ENCODE data around the gene KLRC3.
"Not testable (repeated sequence)": the region's sequence is repeated elsewhere in the genome, so short reads cannot be mapped to it uniquely, and the experiment has no call there.

The KLRC3 gene

DNA sequence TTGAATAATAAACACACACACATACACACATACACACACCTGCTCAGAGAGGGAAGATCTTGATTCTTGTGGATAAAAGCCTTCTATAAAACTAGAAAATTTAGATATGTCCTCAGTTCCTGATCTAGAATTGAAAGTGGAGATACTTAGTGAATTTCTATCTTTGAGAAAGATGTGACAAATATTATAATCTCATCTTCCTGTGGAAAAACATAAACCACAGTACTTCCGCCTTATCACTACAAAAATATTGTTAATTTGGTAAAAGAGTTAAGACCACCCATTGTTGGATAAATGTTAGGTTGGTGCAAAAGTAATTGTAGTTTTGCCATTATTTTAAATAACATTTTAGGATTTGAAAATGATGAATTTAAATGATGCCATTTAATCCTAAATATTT lies 30.5 kb downstream of the KLRC3 start, which contains the start of gene KLRK1:
TSS of gene KLRK1 (minus strand) at position 138 of the 400 bp plus-strand sequence. CDS start 1,231 bp downstream, outside the sequence.
- Mint-ChIP-seq H3K27me3 (ENCODE audit: low read depth) (no peaks in the 10 kb centered on the region), H3K4me1 (peaks cover 6% of the 10 kb centered on the region), H3K36me3 (ENCODE audit: low read depth) (no peaks in the 10 kb centered on the region), H3K27ac (no peak within 1 kb of the TSS), H3K9me3 (no peaks in the 10 kb centered on the region), H3K4me3 (no peak within 1 kb of the TSS)
- TF ChIP-seq, protein P1, sequence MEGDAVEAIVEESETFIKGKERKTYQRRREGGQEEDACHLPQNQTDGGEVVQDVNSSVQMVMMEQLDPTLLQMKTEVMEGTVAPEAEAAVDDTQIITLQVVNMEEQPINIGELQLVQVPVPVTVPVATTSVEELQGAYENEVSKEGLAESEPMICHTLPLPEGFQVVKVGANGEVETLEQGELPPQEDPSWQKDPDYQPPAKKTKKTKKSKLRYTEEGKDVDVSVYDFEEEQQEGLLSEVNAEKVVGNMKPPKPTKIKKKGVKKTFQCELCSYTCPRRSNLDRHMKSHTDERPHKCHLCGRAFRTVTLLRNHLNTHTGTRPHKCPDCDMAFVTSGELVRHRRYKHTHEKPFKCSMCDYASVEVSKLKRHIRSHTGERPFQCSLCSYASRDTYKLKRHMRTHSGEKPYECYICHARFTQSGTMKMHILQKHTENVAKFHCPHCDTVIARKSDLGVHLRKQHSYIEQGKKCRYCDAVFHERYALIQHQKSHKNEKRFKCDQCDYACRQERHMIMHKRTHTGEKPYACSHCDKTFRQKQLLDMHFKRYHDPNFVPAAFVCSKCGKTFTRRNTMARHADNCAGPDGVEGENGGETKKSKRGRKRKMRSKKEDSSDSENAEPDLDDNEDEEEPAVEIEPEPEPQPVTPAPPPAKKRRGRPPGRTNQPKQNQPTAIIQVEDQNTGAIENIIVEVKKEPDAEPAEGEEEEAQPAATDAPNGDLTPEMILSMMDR (IDR thresholded peaks at IDR 0.05; ENCODE audit: unreplicated experiment in 3 of 3): no peak

GRCh38 chr12:10388624-10389413 lies 31.6 kb downstream of the KLRC3 start:
- H3K27me3 Mint-ChIP-seq (ENCODE audit: low read depth): no peaks in the 10 kb centered on the region
- H3K4me1 Mint-ChIP-seq: peaks cover 6% of the 10 kb centered on the region
- H3K9me3 Mint-ChIP-seq: peaks cover 5% of the 10 kb centered on the region
- TF ChIP-seq, protein P1 (IDR thresholded peaks at IDR 0.05; ENCODE audit: unreplicated experiment in 3 of 3): no peak
- no peak overlapping the region for H3K27ac Mint-ChIP-seq
- H3K4me3 Mint-ChIP-seq: no peak overlapping the region
- no peaks in the 10 kb centered on the region for H3K36me3 Mint-ChIP-seq (ENCODE audit: low read depth)

GRCh38 chr12:10387498-10387897 lies 32.9 kb downstream of the KLRC3 start:
- not testable (repeated sequence) for H3K27ac Mint-ChIP-seq; H3K27me3 Mint-ChIP-seq (ENCODE audit: low read depth); H3K36me3 Mint-ChIP-seq (ENCODE audit: low read depth); H3K4me3 Mint-ChIP-seq; H3K4me1 Mint-ChIP-seq
- H3K9me3 Mint-ChIP-seq: peaks cover 14% of the 10 kb centered on the region

DNA sequence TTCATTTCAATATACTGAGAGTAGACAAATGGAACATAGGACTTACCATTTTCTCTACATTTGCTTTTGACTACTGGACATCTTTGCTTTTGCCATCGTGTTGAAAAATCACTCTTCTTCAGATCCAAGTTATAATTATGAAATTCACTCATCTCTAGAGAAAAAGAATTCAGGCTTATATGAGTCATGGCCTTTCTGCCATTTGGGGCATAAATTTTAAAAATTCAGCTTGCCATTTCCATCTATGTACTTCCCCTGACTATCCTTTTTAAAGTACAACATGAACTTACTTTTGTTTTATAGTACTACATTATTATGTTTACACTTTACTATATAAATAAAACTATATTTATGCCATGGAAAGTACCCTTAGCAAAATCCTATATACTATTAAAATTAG lies 33.5 kb downstream of the KLRC3 start:
- Mint-ChIP-seq H3K4me1 (no peaks in the 10 kb centered on the region), H3K27ac (no peak overlapping the region), H3K9me3 (peaks cover 14% of the 10 kb centered on the region), H3K36me3 (ENCODE audit: low read depth) (no peaks in the 10 kb centered on the region), H3K4me3 (no peak overlapping the region), H3K27me3 (ENCODE audit: low read depth) (no peaks in the 10 kb centered on the region)
- TF ChIP-seq, protein P1 (IDR thresholded peaks at IDR 0.05; ENCODE audit: unreplicated experiment in 3 of 3): no peak

DNA sequence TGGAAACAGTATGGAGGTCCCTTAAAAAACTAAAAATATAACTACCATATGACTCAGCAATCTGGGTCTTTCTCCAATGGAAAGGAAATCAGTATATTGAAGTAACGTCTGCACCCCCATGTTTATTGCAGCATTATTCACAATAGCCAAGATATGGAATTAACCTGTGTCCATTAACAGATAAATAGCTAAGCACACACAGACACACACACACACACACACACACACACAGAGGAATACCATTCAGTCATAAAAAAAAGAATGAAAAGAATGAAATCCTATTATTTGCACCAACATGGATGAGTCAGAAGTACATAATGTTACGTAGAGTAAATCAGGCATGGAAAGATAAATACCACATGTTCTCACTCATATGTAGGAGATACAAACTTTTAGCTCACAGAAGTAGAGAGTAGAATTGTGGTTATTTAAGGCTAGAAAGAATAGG lies 35.2 kb downstream of the KLRC3 start:
- peaks cover 16% of the 10 kb centered on the region for H3K9me3 Mint-ChIP-seq
- no peaks in the 10 kb centered on the region for H3K4me1 Mint-ChIP-seq
- no peaks in the 10 kb centered on the region for H3K27me3 Mint-ChIP-seq (ENCODE audit: low read depth)
- H3K36me3 Mint-ChIP-seq (ENCODE audit: low read depth): no peaks in the 10 kb centered on the region
- TF ChIP-seq, protein P1 (IDR thresholded peaks at IDR 0.05; ENCODE audit: unreplicated experiment in 3 of 3): no peak
- no peak overlapping the region for H3K4me3 Mint-ChIP-seq
- no peak overlapping the region for H3K27ac Mint-ChIP-seq

DNA sequence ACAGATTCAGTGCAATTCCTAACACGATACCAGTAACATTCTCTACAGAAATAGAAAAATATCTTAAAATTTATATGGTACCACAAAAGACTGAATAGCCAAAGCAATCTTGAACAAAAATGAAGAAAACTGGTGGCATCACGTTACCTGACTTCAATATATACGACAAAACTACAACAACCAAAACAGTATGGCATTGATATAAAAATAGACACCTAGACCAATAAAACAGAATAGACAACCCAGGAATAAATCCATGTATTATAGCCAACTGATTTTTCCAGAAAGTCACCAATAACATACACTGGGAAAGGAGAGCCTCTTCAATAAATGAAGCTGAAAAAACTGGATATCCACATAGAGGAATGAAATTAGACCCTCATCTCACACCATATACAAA lies 36.2 kb downstream of the KLRC3 start:
- H3K27me3 Mint-ChIP-seq (ENCODE audit: low read depth): no peaks in the 10 kb centered on the region
- H3K36me3 Mint-ChIP-seq (ENCODE audit: low read depth): no peaks in the 10 kb centered on the region
- TF ChIP-seq, protein P1 (IDR thresholded peaks at IDR 0.05; ENCODE audit: unreplicated experiment in 3 of 3): no peak
- H3K9me3 Mint-ChIP-seq: peaks cover 16% of the 10 kb centered on the region
- no peak overlapping the region for H3K27ac Mint-ChIP-seq
- no peaks in the 10 kb centered on the region for H3K4me1 Mint-ChIP-seq
- H3K4me3 Mint-ChIP-seq: no peak overlapping the region
